ENCODE results near the gene CARD10. TPM values are rescaled to one million over a fixed set of nuclear protein-coding genes. Genes with fewer than 3 reads are reported as not detected.

Gene CARD10
- total RNA-seq, 4 donors from 2014 or later: 6.0 to 15.3 (median 8.8) TPM

- no peak overlapping the region for H3K27ac ChIP-seq (replicated peaks in 1 of 4)
- no peaks in the 10 kb centered on the region for H3K9me3 ChIP-seq
- TF ChIP-seq EP300 (IDR thresholded peaks at IDR 0.05) (no peak), POLR2AphosphoS5 (IDR thresholded peaks at IDR 0.05) (no peak), POLR2A (IDR thresholded peaks at IDR 0.05; ENCODE audit: low read depth) (no peak), CTCF (IDR thresholded peaks at IDR 0.05) (no peak)
- no peak for DNase-seq (ENCODE audit: extremely low spot score)
- peaks cover 0 to 78% (median 4%) of the 10 kb centered on the region in 4 donors for H3K27me3 ChIP-seq
- intact Hi-C loops (cut with DNase I): no loop called here
- H3K4me1 ChIP-seq: peaks cover 15 to 28% (median 23%) of the 10 kb centered on the region in 4 donors
- H3K4me3 ChIP-seq: no peak overlapping the region
- 72% methylated on average over 7 of the region's 10 CpGs for WGBS
- H3K36me3 ChIP-seq: peaks cover 0 to 4% (median 1%) of the 10 kb centered on the region in 4 donors
Observed at GRCh38 chr22:37520776-37521191, 1.6 kb upstream of the CARD10 start.

GRCh38 chr22:37518509-37519267 is 527 bp downstream of the CARD10 start:
- intact Hi-C loops (cut with DNase I): no loop called here
- Histone ChIP-seq H3K27me3 (peaks cover 0 to 63% (median 4%) of the 10 kb centered on the region in 4 donors), H3K27ac (replicated peaks in 1 of 4) (peak overlapping the region; percentile 59 to 78 (median 61)), H3K36me3 (peaks cover 0 to 7% (median 4%) of the 10 kb centered on the region in 4 donors), H3K4me3 (peak overlapping the region; percentile 60 to 65 (median 61)), H3K9me3 (no peaks in the 10 kb centered on the region), H3K4me1 (peaks cover 10 to 24% (median 18%) of the 10 kb centered on the region in 4 donors)
- TF ChIP-seq EP300 (IDR thresholded peaks at IDR 0.05): no peak
- no peak for TF ChIP-seq CTCF (IDR thresholded peaks at IDR 0.05)
- no peak for TF ChIP-seq POLR2A (IDR thresholded peaks at IDR 0.05; ENCODE audit: low read depth)
- no peak for TF ChIP-seq POLR2AphosphoS5 (IDR thresholded peaks at IDR 0.05)
- no peak for DNase-seq (ENCODE audit: extremely low spot score)
- 23% methylated on average over 26 of the region's 63 CpGs for WGBS

- Histone ChIP-seq H3K27ac (replicated peaks in 1 of 4) (peak overlapping the region; percentile 59 to 78 (median 61)), H3K27me3 (peaks cover 0 to 61% (median 4%) of the 10 kb centered on the region in 4 donors), H3K36me3 (peaks cover 0 to 7% (median 4%) of the 10 kb centered on the region in 4 donors), H3K4me1 (peaks cover 15 to 25% (median 21%) of the 10 kb centered on the region in 4 donors), H3K9me3 (no peaks in the 10 kb centered on the region), H3K4me3 (peak overlapping the region; percentile 60 to 65 (median 61))
- WGBS: 63% methylated on average over 4 of the region's 15 CpGs
- TF ChIP-seq EP300 (IDR thresholded peaks at IDR 0.05) (no peak), POLR2A (IDR thresholded peaks at IDR 0.05; ENCODE audit: low read depth) (no peak), CTCF (IDR thresholded peaks at IDR 0.05) (no peak), POLR2AphosphoS5 (IDR thresholded peaks at IDR 0.05) (no peak)
- intact Hi-C loops (cut with DNase I): no loop called here
- no peak for DNase-seq (ENCODE audit: extremely low spot score)
Observed at GRCh38 chr22:37517826-37518450, 1.3 kb downstream of the CARD10 start.

- intact Hi-C loops (cut with DNase I): no loop called here
- Histone ChIP-seq H3K4me3 (no peak overlapping the region), H3K4me1 (peaks cover 24 to 37% (median 33%) of the 10 kb centered on the region in 4 donors), H3K36me3 (peaks cover 0 to 7% (median 4%) of the 10 kb centered on the region in 4 donors), H3K27ac (replicated peaks in 1 of 4) (no peak overlapping the region), H3K9me3 (no peaks in the 10 kb centered on the region), H3K27me3 (peaks cover 0 to 54% (median 4%) of the 10 kb centered on the region in 4 donors)
- WGBS: 94% methylated on average over 1 of the region's 1 CpG
- TF ChIP-seq POLR2A (IDR thresholded peaks at IDR 0.05; ENCODE audit: low read depth) (no peak), POLR2AphosphoS5 (IDR thresholded peaks at IDR 0.05) (no peak), CTCF (IDR thresholded peaks at IDR 0.05) (no peak), EP300 (IDR thresholded peaks at IDR 0.05) (no peak)
- no peak for DNase-seq (ENCODE audit: extremely low spot score)
Observed at GRCh38 chr22:37516456-37516855, 2.8 kb downstream of the CARD10 start.

Data from esophagus muscularis mucosa (tissue), 4 donors.